Uterus (tissue), 4 donors: Measurements from ENCODE around the gene NAALADL1. TPM values are rescaled to one million over a fixed set of nuclear protein-coding genes. Genes with fewer than 3 reads are reported as not detected.
"Not testable (repeated sequence)": the region's sequence is repeated elsewhere in the genome, so short reads cannot be mapped to it uniquely, and the experiment has no call there.

Source experiments
- DNase-seq, 2 donors: peaks; one replicate each; pipeline ENCODE4 v3.0.0-alpha.2; 2019 to 2020
- H3K27ac ChIP-seq, 2 donors: fragments of 200-600 bp; sonication (generic); 1 replicate in 1 of 2; 2 replicates in 1 of 2; pipeline ENCODE4 v1.5.1; 2016 to 2018
- H3K27me3 ChIP-seq, 2 donors: fragments of 200-600 bp; sonication (generic); one replicate each; pipeline ENCODE4 v1.5.1; 2018 to 2019; ENCODE audit warnings: control low read depth in 1 of 2
- H3K36me3 ChIP-seq, 2 donors: fragments of 200-600 bp; sonication (generic); one replicate each; pipeline ENCODE4 v1.5.1; 2019; ENCODE audit warnings: control low read depth in 1 of 2
- H3K4me1 ChIP-seq, 2 donors: fragments of 200-600 bp; sonication (generic); one replicate each; pipeline ENCODE4 v1.5.1; 2018 to 2019; ENCODE audit warnings: control low read depth in 1 of 2
- H3K4me3 ChIP-seq, 2 donors: fragments of 200-600 bp; sonication (generic); 1 replicate in 1 of 2; 2 replicates in 1 of 2; pipeline ENCODE4 v1.5.1; 2018 to 2019; ENCODE audit warnings: mild to moderate bottlenecking in 1 of 2
- H3K9me3 ChIP-seq, 2 donors: fragments of 200-600 bp; sonication (generic); one replicate each; pipeline ENCODE4 v1.5.1; 2019; ENCODE audit warnings: control low read depth in 1 of 2
- CTCF ChIP-seq, 4 experiments: fragments of 200-600 bp in 2 of 4; fragments of 450-650 bp in 2 of 4; sonication (generic) in 2 of 4; IDR thresholded peaks; one replicate each; pipeline ENCODE4 v1.5.1; 2016 to 2019; ENCODE audit warnings: antibody characterized with exemption in 4 of 4, mild to moderate bottlenecking in 2 of 4, moderate library complexity in 1 of 4
- POLR2A ChIP-seq, 2 donors: fragments of 450-650 bp; IDR thresholded peaks; one replicate each; pipeline ENCODE4 v1.6.1; 2016; ENCODE audit warnings: antibody characterized with exemption in 2 of 2, mild to moderate bottlenecking in 1 of 2, moderate library complexity in 1 of 2
- intact Hi-C: fragments of 100-400 bp; cut with DNase I; formaldehyde crosslinking; loops from one replicate; pipeline ENCODE4 v1.15.1; 2023; ENCODE audit warnings: low total_unique reads
- total RNA-seq, 4 donors: library from RNA; depleted of rRNA in 3 of 4; stranded (reverse); fragments of >200 nt in 3 of 4; gene quantifications; one replicate each; pipeline versions ENCODE4 v1.1.0 to v1.2.4, GENCODE V29; 2014 to 2023
- donor health status: DM: yes; HTN: yes; CAD: no.

NAALADL1 gene
- total RNA-seq, 4 donors from 2014 or later, result 0.59 to 37.1 (median 17.6) TPM

DNA sequence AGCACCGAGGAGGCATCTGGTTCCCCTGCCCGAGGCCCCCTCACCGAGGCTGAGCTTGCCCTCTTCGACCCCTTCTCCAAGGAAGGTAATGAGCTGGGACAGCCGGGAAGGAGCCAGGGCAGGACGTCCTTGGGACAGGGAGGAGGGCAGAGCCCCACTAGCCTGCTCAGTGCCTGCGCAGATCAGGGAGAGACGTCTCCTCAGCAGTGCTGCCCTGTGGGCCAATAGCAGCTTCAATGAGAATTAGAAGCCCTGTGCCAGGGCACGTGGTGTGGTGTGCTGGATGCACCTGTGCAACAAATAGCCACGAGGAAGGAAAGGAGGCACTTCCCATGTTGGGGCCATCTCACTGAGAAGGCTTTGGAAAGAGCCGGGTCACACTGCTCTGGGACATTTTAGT lies 22.8 kb downstream of the NAALADL1 start:
- H3K27ac ChIP-seq, result no peak overlapping the region
- TF ChIP-seq CTCF (IDR thresholded peaks at IDR 0.05) (no peak), POLR2A (IDR thresholded peaks at IDR 0.05) (no peak)
- no peak overlapping the region for H3K4me3 ChIP-seq
- H3K4me1 ChIP-seq, result peaks cover 0 to 4% of the 10 kb centered on the region in 2 donors
- H3K36me3 ChIP-seq, result no peaks in the 10 kb centered on the region
- intact Hi-C loops, result no loop called here
- H3K9me3 ChIP-seq, result no peaks in the 10 kb centered on the region
- H3K27me3 ChIP-seq, result no peaks in the 10 kb centered on the region
- DNase-seq, result no peak

- H3K9me3 ChIP-seq, result no peaks in the 10 kb centered on the region
- no peak for DNase-seq
- intact Hi-C loops, result no loop called here
- no peak overlapping the region for H3K4me3 ChIP-seq
- H3K27me3 ChIP-seq, result no peaks in the 10 kb centered on the region
- no peaks in the 10 kb centered on the region for H3K4me1 ChIP-seq
- H3K27ac ChIP-seq, result no peak overlapping the region
- H3K36me3 ChIP-seq, result no peaks in the 10 kb centered on the region
- TF ChIP-seq POLR2A (IDR thresholded peaks at IDR 0.05), result no peak
- no peak for TF ChIP-seq CTCF (IDR thresholded peaks at IDR 0.05)
These were observed 23.9 kb downstream of the NAALADL1 start for GRCh38 chr11:65034423-65034822.

DNA sequence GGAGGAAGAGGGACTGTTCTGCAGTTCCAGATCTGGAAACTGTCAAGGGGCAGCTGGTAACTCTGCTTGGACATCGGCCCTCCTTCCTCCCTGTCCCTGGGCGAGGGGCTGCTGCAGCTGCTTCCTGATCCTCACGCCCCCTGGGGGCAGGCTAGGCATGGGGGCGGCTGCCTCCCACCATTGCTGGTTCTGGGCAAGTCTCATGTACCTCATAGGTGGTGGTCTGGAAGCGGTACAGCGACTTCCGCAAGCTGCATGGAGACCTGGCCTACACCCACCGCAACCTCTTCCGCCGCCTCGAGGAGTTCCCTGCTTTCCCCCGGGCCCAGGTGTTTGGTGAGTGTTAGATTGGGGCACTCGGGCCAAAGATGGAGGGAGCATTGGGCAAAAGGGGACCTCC lies 26.1 kb downstream of the NAALADL1 start:
- no peak for DNase-seq
- Histone ChIP-seq H3K4me3 (no peak overlapping the region), H3K9me3 (no peaks in the 10 kb centered on the region), H3K36me3 (no peaks in the 10 kb centered on the region), H3K27ac (no peak overlapping the region), H3K4me1 (no peaks in the 10 kb centered on the region), H3K27me3 (no peaks in the 10 kb centered on the region)
- TF ChIP-seq POLR2A (IDR thresholded peaks at IDR 0.05) (no peak), CTCF (IDR thresholded peaks at IDR 0.05) (no peak)
- intact Hi-C loops, result no loop called here

DNA sequence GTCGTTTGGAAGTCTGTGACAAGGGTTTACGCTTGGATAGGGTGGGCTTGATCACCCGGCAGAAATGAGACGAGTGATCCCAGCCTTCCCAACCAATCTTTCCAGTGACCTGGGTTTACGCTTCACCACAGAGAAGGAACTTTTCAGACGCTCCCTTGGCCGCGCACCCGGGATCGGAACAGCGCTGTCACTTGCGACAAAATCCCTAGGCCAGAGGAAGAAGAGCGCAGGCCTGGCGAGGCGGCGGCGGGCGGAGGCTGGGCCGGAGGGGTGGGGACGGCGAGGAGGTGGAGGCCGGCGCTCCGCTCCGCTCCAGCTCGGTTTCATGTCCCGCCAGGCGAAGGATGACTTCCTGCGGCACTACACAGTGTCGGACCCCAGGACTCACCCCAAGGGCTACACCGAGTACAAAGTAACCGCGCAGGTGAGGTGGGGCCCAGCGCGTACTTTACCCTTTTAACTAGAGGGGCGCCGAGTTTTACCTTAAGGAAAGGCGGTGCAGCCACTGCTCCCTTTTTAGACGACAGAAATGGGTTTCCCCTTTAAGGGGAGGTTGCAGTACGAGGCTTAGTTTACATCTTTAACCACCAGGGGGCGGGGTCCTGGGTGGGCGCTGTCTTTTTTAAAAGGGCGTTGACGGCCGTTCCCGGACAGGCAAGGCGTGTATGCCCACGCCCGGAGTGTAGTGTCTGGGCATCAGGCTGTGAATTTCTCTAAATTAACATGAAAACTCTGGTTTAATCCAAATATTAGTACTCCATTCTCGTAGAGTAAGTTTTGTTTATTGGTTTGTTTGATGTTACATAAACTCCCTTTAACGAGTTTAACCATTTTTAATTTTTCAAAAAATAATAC lies 30.9 kb downstream of the NAALADL1 start, which contains the start of gene SNX15:
TSS of gene SNX15 (plus strand) at position 227 of the 855 bp plus-strand sequence. CDS start at position 326, 99 bp downstream.
- peak; percentile 94 to 95 for DNase-seq
- TF ChIP-seq POLR2A (IDR thresholded peaks at IDR 0.05) (peak; percentile 76 to 78), CTCF (IDR thresholded peaks at IDR 0.05) (peak; percentile 57 to 81 (median 73))
- Histone ChIP-seq H3K9me3 (no peaks in the 10 kb centered on the region), H3K4me3 (peak within 1 kb of the TSS; percentile 62 to 64), H3K36me3 (no peaks in the 10 kb centered on the region), H3K27ac (peak within 1 kb of the TSS; percentile 88 to 92), H3K27me3 (no peaks in the 10 kb centered on the region), H3K4me1 (no peaks in the 10 kb centered on the region)
- intact Hi-C loops, result no loop called here

DNA sequence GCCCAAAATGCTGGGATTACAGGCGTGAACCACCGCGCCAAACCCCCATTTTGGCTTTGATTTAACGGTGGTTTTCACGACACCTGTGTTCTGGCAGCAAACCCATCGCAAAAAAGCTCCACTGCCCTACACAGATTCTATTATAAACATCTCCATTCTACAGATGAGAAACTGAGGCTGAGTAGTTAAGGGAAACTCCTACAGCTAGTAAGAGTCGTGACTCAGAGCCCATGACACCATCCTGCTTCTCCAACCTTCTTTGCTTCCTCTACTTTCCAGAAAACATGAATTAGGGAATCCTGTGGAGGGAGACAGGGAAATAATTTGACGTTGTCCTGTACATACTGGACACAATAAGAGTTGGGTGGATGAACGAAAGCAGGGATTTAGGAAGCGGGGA lies 31.5 kb downstream of the NAALADL1 start:
- intact Hi-C loops, result no loop called here
- H3K9me3 ChIP-seq, result no peaks in the 10 kb centered on the region
- DNase-seq, result no peak
- H3K4me3 ChIP-seq, result peak overlapping the region; percentile 62 to 64
- H3K36me3 ChIP-seq, result no peaks in the 10 kb centered on the region
- peak overlapping the region; percentile 88 to 92 for H3K27ac ChIP-seq
- TF ChIP-seq POLR2A (IDR thresholded peaks at IDR 0.05) (no peak), CTCF (IDR thresholded peaks at IDR 0.05) (no peak)
- H3K27me3 ChIP-seq, result no peaks in the 10 kb centered on the region
- no peaks in the 10 kb centered on the region for H3K4me1 ChIP-seq

GRCh38 chr11:65023502-65023901 lies 34.9 kb downstream of the NAALADL1 start:
- H3K9me3 ChIP-seq, H3K4me1 ChIP-seq, H3K36me3 ChIP-seq, H3K27ac ChIP-seq, H3K4me3 ChIP-seq, H3K27me3 ChIP-seq, intact Hi-C loops, DNase-seq: not testable (repeated sequence)
